SK-N-SH treated with all-trans-retinoic acid at 6 μM for 48 hours (cell line): ENCODE data around the gene MNAT1.

Experiments
- ARNTL ChIP-seq: fragments of 450-650 bp; formaldehyde crosslinking; IDR thresholded peaks from 2 replicates; pipeline ENCODE4 v1.5.0; 2020; ENCODE audit warnings: low read depth, mild to moderate bottlenecking, moderate library complexity, borderline replicate concordance
- CREB5 ChIP-seq: fragments of 250-450 bp; sonication (Bioruptor Pico); IDR thresholded peaks from 2 replicates; pipeline ENCODE4 v1.5.1; 2020; ENCODE audit warnings: low read depth, mild to moderate bottlenecking, moderate library complexity
- CSDC2 ChIP-seq: fragments of 250-450 bp; sonication (Bioruptor Pico); IDR thresholded peaks from 2 replicates; pipeline ENCODE4 v1.5.0; 2020; ENCODE audit warnings: mild to moderate bottlenecking, moderate library complexity
- CSRNP3 ChIP-seq: fragments of 250-450 bp; sonication (Bioruptor Pico); IDR thresholded peaks from 2 replicates; pipeline ENCODE4 v1.5.1; 2021; ENCODE audit warnings: mild to moderate bottlenecking, moderate library complexity
- ESRRG ChIP-seq: fragments of 250-450 bp; sonication (Bioruptor Pico); IDR thresholded peaks from 2 replicates; pipeline ENCODE4 v1.6.1; 2021; ENCODE audit warnings: mild to moderate bottlenecking
- POU6F1 ChIP-seq: fragments of 250-450 bp; sonication (Bioruptor Pico); IDR thresholded peaks from 2 replicates; pipeline ENCODE4 v1.8.0; 2021; ENCODE audit warnings: low read depth, mild to moderate bottlenecking, moderate library complexity, borderline replicate concordance
- RARB ChIP-seq: fragments of 250-450 bp; sonication (Bioruptor Pico); IDR thresholded peaks from 2 replicates; pipeline ENCODE4 v1.8.0; 2021; ENCODE audit warnings: mild to moderate bottlenecking, moderate library complexity
- ZFP3 ChIP-seq: fragments of 250-450 bp; sonication (Bioruptor Pico); IDR thresholded peaks from 2 replicates; pipeline ENCODE4 v1.5.0; 2020; ENCODE audit warnings: mild to moderate bottlenecking, moderate library complexity
- ZFP30 ChIP-seq: fragments of 450-650 bp; formaldehyde crosslinking; IDR thresholded peaks from 2 replicates; pipeline ENCODE4 v1.5.0; 2022; ENCODE audit warnings: mild to moderate bottlenecking, moderate library complexity

GRCh38 chr14:60738843-60739508 lies 4.4 kb downstream of the MNAT1 start:
- TF ChIP-seq ESRRG (CRISPR knock-in tag): no peak
- TF ChIP-seq ZFP3 (CRISPR knock-in tag): no peak
- no peak for TF ChIP-seq ZFP30 (CRISPR knock-in tag)
- no peak for TF ChIP-seq CSRNP3 (CRISPR knock-in tag)
- no peak for TF ChIP-seq RARB (CRISPR knock-in tag)
- TF ChIP-seq CSDC2 (CRISPR knock-in tag): no peak
- no peak for TF ChIP-seq CREB5
- no peak for TF ChIP-seq ARNTL (CRISPR knock-in tag)
- no peak for TF ChIP-seq POU6F1 (CRISPR knock-in tag)
